HG03354 (cell line): ENCODE results near the gene BASP1.

ENCODE experiments used
- ATAC-seq: cut with Tn5 transposase; IDR thresholded peaks from one replicate; pipeline ENCODE4 v1.9.1; 2021; ENCODE audit warnings: mild to moderate bottlenecking; ENCODE audit not compliant: unreplicated experiment, poor library complexity, severe bottlenecking

Gene BASP1

GRCh38 chr5:17217493-17218352 lies at the start of gene BASP1:
Gene BASP1, plus strand, starts transcription at chr5:17217631. Its CDS starts 57,586 bp downstream, at chr5:17275217.
- peak; percentile 48 for ATAC-seq

- no peak for ATAC-seq
Observed at GRCh38 chr5:17169507-17169906, 47.9 kb upstream of the BASP1 start.

- no peak for ATAC-seq
Observed at GRCh38 chr5:17172791-17173190, 44.6 kb upstream of the BASP1 start.

GRCh38 chr5:17174965-17175364 lies 42.5 kb upstream of the BASP1 start:
- no peak for ATAC-seq

- ATAC-seq: no peak
Observed at GRCh38 chr5:17177501-17178372, 39.7 kb upstream of the BASP1 start.

- no peak for ATAC-seq
Observed at GRCh38 chr5:17178373-17178675, 39.1 kb upstream of the BASP1 start.

- ATAC-seq: no peak
Observed at GRCh38 chr5:17180330-17180843, 37.0 kb upstream of the BASP1 start.

GRCh38 chr5:17180864-17181723 lies 36.3 kb upstream of the BASP1 start:
- no peak for ATAC-seq

- ATAC-seq: no peak
Observed at GRCh38 chr5:17182494-17182893, 34.9 kb upstream of the BASP1 start.

- no peak for ATAC-seq
Observed at GRCh38 chr5:17182981-17183380, 34.5 kb upstream of the BASP1 start.

GRCh38 chr5:17183831-17184230 lies 33.6 kb upstream of the BASP1 start:
- ATAC-seq: no peak

- ATAC-seq: no peak
Observed at GRCh38 chr5:17184588-17184987, 32.8 kb upstream of the BASP1 start.

- no peak for ATAC-seq
Observed at GRCh38 chr5:17185349-17185748, 32.1 kb upstream of the BASP1 start.

- ATAC-seq: no peak
Observed at GRCh38 chr5:17185773-17186172, 31.7 kb upstream of the BASP1 start.

GRCh38 chr5:17186256-17186655 lies 31.2 kb upstream of the BASP1 start:
- no peak for ATAC-seq

GRCh38 chr5:17187011-17187785 lies 30.2 kb upstream of the BASP1 start:
- no peak for ATAC-seq

GRCh38 chr5:17187786-17188170 lies 29.7 kb upstream of the BASP1 start:
- ATAC-seq: no peak

- ATAC-seq: peak; percentile 72
Observed at GRCh38 chr5:17189381-17190036, 27.9 kb upstream of the BASP1 start.
